ENCODE data around the gene HLA-DMB. TPM values are rescaled to one million over a fixed set of nuclear protein-coding genes. Genes with fewer than 3 reads are reported as not detected.

The HLA-DMB gene
- total RNA-seq, 1 experiment from 2014 or later, result 1.7 TPM

- no peak overlapping the region for H3K4me3 Mint-ChIP-seq
- Histone ChIP-seq H2AFZ (ENCODE audit: low read length) (no peak overlapping the region), H3K79me1 (ENCODE audit: insufficient read depth, low read depth, low read length, poor library complexity, severe bottlenecking) (no peaks in the 10 kb centered on the region), H3K27ac (ENCODE audit: insufficient read length, low read depth, low read length) (no peak overlapping the region), H3K56ac (ENCODE audit: insufficient read length, low read depth, low read length) (no peak overlapping the region), H3K4me1 (ENCODE audit: insufficient read depth, low read length) (no peaks in the 10 kb centered on the region), H3K9ac (ENCODE audit: extremely low read depth, insufficient read length, low read length) (no peak overlapping the region), H3K4ac (ENCODE audit: low read depth, low read length) (no peak overlapping the region), H2BK12ac (ENCODE audit: insufficient read length, low read depth, low read length) (no peak overlapping the region), H3T11ph (ENCODE audit: low read length) (no peak overlapping the region), H2BK5ac (ENCODE audit: insufficient read length, low read length) (no peak overlapping the region), H3K23ac (ENCODE audit: insufficient read length, low read depth, low read length) (no peak overlapping the region), H4K8ac (replicated peaks; ENCODE audit: insufficient read length, low read depth, low read length) (no peak overlapping the region), H2AK5ac (ENCODE audit: insufficient read length, low read length) (no peak overlapping the region), H2BK15ac (ENCODE audit: low read depth, low read length) (no peak overlapping the region), H4K91ac (ENCODE audit: insufficient read length, low read depth, low read length) (no peak overlapping the region), H4K5ac (ENCODE audit: insufficient read length, low read depth, low read length) (no peak overlapping the region), H3K14ac (ENCODE audit: insufficient read depth, low read length) (no peak overlapping the region), H4K20me1 (ENCODE audit: control insufficient read depth, insufficient read depth, insufficient read length) (no peaks in the 10 kb centered on the region), H2BK120ac (ENCODE audit: low read depth, low read length, poor library complexity, severe bottlenecking) (no peak overlapping the region), H2BK20ac (ENCODE audit: low read depth, low read length, poor library complexity, severe bottlenecking) (no peak overlapping the region), H3K9me3 (ENCODE audit: control insufficient read depth, low read depth, low read length) (no peaks in the 10 kb centered on the region), H3K4me2 (ENCODE audit: insufficient read depth, insufficient read length, low read length) (no peak overlapping the region), H3K23me2 (ENCODE audit: insufficient read length, low read depth, low read length, poor library complexity, severe bottlenecking) (no peaks in the 10 kb centered on the region), H3K27me3 (ENCODE audit: insufficient read depth, low read length) (no peaks in the 10 kb centered on the region), H3K79me2 (ENCODE audit: insufficient read depth, low read length) (no peaks in the 10 kb centered on the region), H3K18ac (ENCODE audit: insufficient read length, low read depth, low read length) (no peak overlapping the region)
- peaks cover 0 to 2% of the 10 kb centered on the region in 2 experiments; a peak in 1 of 4 replicates for H3K4me1 Mint-ChIP-seq
- H3K36me3 Mint-ChIP-seq (ENCODE audit: insufficient read depth in 1 of 3, low read depth in 3 of 3), result no peaks in the 10 kb centered on the region
- TF ChIP-seq CTCF (conservative IDR thresholded peaks at IDR 0.05), result peak; percentile 70
- peaks cover 11% of the 10 kb centered on the region; the same call in 1 of the 2 replicates for H3K27me3 Mint-ChIP-seq (ENCODE audit: low read depth)
- WGBS (ENCODE audit: extremely low coverage, insufficient read length, low lambda C conversion rate), result no CpG with 5 or more reads among the region's 4 CpGs
- no peak overlapping the region for H3K27ac Mint-ChIP-seq
- DNase-seq, result no peak
- no peaks in the 10 kb centered on the region; a peak in 1 of 5 replicates for H3K9me3 Mint-ChIP-seq
Measured at GRCh38 chr6:32885698-32886286, 55.0 kb downstream of the HLA-DMB start.

Other genes with a start within 250 kb of the HLA-DMB start
- not detected in 2 replicates for gene HLA-DQA2, start 199.6 kb downstream of the HLA-DMB start, total RNA-seq (2021)
- gene HLA-DQB2, start 177.5 kb downstream of the HLA-DMB start, total RNA-seq (2021), result not detected in 2 replicates
- 0.20 TPM in 1 of 2 replicates, not detected in the other for gene HLA-DOB, start 124.0 kb downstream of the HLA-DMB start, total RNA-seq (2021)
- gene TAP2, start 102.3 kb downstream of the HLA-DMB start, total RNA-seq (2021), result 16.3 and 20.3 TPM in 2 replicates
- 17.6 and 19.1 TPM in 2 replicates for gene PSMB8, start 97.0 kb downstream of the HLA-DMB start, total RNA-seq (2021)
- 12.1 and 12.7 TPM in 2 replicates for gene TAP1, start 87.3 kb downstream of the HLA-DMB start, total RNA-seq (2021)
- gene PSMB9, start 86.8 kb downstream of the HLA-DMB start, total RNA-seq (2021), result 3.2 and 3.5 TPM in 2 replicates
- gene HLA-DMA, start 12.1 kb upstream of the HLA-DMB start, total RNA-seq (2021), result 6.6 and 7.5 TPM in 2 replicates
- gene BRD2, start 27.6 kb upstream of the HLA-DMB start, total RNA-seq (2021), result 244 and 252 TPM in 2 replicates
- 15.3 and 15.6 TPM in 2 replicates for gene HLA-DOA, start 68.6 kb upstream of the HLA-DMB start, total RNA-seq (2021)
- gene HLA-DPA1, start 132.6 kb upstream of the HLA-DMB start, total RNA-seq (2021), result 2.6 and 4.0 TPM in 2 replicates
- gene HLA-DPB1, start 135.0 kb upstream of the HLA-DMB start, total RNA-seq (2021), result 23.4 and 23.6 TPM in 2 replicates